GM10847 (cell line): Measurements from ENCODE around the gene CFAP20.

Experiments
- POLR2A ChIP-seq: IDR thresholded peaks from 2 replicates; pipeline ENCODE4 v1.6.1; 2011; ENCODE audit not compliant: insufficient read length; ENCODE audit errors: extremely low read depth

Gene CFAP20

DNA sequence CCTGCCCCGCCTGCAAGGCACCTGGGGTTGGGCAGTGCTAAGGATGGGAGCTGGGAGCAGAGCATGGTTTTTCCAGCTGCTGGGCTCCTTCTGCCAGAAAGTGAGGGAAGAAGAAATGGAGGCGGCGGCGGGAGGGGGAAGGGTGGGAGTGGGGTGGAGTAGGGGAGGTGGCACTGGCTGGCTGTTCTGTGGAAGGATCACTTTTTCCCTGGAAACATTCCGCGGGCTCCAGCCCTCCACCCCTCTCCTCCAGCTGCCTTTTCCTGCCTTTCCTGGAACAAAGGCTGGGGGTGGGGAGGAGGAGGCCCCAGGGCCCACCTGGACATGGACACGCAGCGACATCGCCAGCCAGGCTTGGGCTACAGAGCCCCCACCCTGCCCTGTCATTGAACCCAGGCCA is 41.1 kb downstream of the CFAP20 start:
- TF ChIP-seq POLR2A, result no peak

DNA sequence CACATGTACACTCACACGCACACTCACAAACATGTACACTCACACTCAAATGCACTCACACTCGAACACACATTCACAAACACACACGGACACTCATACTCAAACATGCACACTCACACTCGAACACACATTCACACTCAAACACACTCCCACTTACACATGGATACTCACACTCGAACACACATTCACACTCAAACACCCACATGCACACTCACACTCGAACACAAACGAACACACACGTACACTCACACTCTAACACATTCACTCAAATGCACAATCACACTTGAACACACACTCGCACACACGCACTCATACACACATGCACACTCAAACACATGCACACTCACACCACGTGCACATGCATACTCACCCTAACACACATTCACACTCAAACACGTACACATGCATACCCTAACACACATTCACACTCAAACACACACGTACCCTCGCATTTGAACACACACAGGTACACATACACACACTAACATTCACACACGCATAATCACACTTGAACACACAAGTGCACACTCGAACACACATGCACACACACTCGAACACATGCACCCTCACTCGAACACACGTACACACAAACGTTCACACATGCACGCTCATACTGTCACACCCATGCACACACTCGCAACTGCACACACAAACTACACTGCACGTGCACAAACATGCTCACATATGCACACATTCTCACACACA is 41.8 kb downstream of the CFAP20 start:
- TF ChIP-seq POLR2A, result no peak

DNA sequence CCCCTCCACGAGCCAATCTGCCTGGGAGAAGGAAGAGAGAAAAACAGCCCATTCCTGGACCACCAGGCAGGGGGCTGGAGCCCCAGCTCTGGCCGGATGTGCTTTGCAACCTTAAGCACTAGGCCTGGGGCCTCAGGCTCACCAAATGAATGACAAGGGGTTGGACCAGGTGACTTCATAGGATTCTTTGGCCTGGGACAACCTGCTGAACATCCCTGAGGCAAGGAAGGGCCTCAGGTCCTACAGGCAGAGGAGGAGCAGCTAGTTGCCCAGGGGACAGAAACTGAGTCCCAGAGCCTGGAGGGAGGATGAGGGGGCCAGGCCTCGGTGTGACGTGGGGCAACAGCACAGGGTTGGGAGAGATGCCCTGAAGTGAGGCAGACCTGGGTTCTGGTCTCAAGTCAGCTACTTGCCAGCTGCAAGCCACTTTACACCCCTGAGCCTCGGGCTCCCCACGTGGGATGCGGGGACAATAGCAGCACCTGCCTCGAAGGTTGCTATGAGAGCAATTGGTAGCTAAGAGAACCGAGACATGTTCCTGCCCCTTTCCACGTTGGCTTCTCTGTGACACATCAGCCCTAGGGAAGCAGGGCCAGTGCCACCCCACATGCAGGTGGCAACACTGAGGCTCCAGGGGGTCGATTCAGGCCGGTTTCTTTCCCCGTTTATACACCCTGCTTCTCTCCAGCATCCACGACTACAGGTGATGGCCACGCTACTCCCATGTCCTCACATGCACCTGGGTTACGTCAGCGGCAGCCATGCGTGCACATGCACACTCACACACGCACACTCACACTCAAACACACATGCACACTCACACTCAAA is 42.6 kb downstream of the CFAP20 start:
- no peak for TF ChIP-seq POLR2A

DNA sequence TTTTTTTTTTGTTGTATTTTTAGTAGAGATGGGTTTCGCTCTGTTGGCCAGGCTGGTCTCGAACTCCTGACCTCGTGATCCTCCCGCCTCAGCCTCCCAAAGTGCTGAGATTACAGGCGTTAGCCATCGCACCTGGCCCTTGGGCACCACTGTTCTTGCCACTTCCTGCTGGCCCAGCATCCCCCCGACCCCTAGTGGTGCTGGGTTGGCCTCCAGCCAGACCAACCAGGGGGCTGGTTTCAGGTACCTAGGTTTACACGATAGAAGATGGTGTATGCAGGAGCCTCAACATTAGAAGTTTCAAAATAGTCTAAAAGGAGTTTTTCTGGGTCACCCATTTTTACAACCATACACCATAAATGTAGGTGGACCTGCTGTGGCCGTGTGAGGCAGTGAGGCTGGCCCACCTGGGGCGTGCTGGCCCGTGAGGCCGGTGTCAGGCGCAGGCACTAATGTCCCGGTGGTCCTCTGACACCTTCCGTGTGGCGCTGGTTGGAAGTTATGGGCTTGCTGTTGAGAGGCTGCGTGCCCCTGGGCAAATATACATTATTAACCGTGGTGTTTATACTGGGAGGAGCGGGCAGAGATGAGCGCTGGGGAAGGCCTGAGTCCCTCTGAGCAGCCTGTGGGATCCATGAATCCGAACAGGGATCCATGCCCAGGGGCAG is 43.5 kb downstream of the CFAP20 start:
- no peak for TF ChIP-seq POLR2A

DNA sequence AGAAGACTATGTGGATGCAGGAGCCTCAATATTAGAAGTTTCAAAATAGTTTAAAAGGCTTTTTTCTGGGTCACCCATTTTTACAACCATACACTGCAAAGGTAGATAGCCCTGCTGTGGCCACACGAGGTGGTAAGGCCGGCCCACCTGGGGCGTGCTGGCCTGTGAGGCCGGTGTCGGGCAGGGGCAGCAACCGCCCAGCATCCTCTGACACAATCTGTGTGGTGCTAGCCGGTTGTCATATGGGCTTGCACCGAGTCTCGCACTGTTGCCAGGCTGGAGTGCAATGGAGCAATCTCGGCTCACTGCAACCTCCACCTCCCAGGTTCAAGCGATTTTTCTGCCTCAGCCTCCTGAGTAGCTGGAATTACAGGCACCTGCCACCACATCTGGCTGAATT is 44.0 kb downstream of the CFAP20 start:
- TF ChIP-seq POLR2A, result no peak

DNA sequence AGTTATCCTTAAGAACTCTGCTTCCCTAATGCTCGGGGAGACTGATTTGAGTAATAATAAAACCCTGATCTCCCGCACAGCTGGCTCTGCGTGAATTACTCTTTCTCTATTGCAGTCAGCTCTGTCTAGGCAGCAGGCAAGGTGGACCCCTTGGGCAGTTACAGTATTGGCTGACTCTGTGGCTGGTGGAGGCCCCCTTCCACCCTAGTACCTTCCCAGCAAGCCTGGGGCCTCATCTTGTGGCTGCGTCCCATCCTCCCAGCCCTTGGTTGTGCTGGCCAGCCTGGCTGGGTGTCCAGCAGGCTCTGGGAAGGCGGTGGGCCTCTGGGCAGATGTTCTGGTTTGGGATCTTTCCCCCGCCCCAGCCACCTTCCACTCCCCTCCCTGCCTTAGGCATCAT is 44.5 kb downstream of the CFAP20 start:
- no peak for TF ChIP-seq POLR2A

DNA sequence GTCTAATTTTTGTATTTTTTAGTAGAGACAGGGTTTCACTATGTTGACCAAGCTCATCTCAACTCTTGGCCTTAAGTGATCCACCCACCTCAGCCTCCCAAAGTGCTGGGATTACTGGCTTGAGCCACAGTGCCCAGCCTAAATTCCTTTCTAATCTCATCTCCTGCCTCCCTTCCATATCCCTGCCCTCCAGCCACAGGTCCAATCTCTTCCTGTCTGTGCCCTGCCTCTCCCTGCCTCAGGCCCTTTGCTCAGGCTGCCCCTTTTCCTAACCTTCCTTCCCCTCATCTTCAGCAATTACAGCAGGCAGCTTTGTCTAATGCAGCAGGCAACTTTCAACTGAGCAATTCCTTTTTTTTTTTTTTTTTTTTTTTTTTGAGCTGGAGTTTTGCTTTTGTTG is 46.8 kb downstream of the CFAP20 start:
- TF ChIP-seq POLR2A, result no peak

DNA sequence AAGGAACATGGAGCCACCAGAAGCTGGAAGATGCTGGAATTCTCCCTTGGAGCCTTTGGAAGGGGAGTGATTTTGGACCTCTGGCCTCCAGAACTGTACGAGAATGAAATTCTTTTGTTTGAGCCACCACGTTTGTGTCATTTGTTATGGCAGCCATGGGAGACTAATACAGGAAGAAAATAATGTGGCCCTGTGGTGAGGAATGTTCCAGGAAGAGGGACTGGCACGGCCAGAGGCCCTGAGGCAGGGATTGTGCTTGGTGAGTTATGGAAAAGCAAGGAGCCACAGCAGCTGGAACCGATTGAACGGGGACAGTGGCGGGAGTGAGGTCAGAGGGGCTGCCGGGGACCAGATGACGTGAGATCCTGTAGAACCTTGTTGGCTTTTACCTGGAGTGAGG is 51.4 kb downstream of the CFAP20 start:
- no peak for TF ChIP-seq POLR2A

DNA sequence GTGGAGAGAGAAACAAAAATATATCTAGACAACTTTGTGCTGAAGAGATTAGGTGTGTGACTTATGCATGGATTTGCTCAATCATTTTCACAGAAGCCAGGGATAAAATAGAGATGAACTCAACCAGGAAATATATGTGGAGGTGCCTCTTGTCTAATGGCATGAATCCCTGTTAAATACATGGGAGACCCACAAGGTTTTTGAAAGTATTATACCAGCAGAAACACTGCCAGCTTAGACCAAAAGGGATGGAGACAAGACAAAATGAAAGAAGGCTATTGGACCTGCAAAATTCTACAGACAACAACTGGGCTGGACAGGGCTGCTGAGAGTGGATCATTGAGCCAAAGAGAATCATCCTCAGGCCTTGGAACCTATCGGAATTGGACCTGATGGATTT is 52.7 kb downstream of the CFAP20 start:
- TF ChIP-seq POLR2A, result no peak

DNA sequence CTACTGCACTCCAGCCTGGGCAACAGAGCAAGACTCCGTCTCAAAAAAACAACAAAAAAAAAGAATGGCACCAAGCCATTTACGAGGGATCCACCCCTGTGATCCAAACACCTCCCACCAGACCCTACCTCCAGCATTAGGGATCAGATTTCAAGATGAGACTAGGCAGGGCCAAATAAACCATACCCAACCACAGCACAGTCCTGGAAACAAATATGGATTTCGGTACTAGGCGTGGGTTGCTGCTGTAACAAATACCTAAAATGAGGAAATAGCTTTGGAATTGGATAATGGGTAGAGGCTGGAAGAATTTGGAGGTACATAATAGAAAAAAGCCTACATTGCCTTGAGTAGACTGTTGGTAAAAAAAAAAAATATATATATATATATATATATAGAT is 54.5 kb downstream of the CFAP20 start:
- no peak for TF ChIP-seq POLR2A

DNA sequence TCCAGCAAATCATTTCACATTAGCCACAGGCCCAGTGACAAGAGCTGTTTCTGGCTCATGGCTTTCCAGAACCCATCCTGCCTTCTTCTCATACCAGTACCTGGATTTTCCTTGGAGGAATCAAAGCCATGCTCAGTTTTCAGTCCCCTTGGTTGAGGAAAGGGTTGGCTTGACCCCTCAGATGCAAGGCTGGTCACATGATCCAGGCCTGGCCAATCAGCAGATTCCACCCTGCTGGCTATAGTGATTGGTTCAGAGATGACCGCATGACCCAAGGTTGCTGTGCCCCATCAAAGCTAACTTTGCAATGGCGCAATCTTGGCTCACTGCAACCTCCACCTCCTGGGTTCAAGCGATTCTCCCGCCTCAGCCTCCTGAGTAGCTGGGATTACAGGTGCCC is 58.6 kb downstream of the CFAP20 start:
- no peak for TF ChIP-seq POLR2A
